ENCODE measurements around the gene RBBP8NL. TPM values are rescaled to one million over a fixed set of nuclear protein-coding genes. Genes with fewer than 3 reads are reported as not detected.

RBBP8NL gene
- polyA plus RNA-seq, 2 of the 4 experiments (the other 2 are of a cell fraction) = not detected

DNA sequence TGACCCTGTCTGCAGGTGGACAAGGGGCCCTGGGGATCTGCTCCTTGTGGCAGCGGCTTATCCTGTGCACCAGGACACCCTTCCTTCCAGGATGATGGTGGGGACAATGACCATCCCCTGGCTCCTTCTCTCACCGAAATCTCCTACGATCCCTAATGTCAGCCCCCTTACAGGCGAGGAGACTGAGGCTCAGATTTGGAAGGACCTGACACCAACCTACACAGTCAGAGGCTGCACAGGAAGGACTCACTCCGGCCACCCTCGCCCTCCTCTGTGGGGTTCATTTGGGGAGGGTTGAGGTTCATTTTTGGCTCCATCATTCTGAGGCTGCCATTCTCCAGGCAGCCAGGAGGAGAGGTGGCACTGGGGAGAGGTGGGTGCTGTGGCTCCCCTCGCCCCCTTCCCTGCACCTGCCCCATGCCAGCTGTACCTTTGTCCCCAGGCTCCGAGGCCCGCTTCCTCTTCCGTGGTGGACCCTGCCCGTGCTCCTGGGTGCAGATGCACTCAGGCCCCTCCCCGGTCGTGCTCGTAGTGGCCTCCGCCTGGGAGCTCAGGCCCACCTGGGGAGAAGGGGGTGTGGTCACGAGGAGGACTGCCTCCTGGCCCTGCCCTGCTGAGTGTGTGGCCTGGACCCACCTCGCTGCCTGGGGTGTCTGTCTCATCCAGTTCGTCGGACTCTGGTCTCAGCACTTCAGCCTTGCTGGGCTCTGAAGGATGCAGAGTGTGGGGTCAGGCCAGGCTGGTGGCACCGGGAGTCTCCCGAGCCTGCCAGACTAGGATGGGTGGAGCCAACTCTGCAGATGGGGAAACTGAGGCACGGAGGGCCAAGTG is 14.9 kb downstream of the RBBP8NL start:
- 64% methylated on average over 20 of the region's 22 CpGs for WGBS (ENCODE audit: missing lambda C conversion rate)
- DNase-seq (ENCODE audit: low read depth in 1 of 2, low spot score in 1 of 2) = no peak
- ChIA-PET CTCF (interaction anchor here (1.8 to 3.4 kb wide), 2 partner anchors 172 to 204 kb away, joined by 4 to 11 read pairs; no protein-coding TSS in a partner anchor), POLR2A (no interaction called here)
- Histone ChIP-seq H3K4me1 (peaks cover 9% of the 10 kb centered on the region; the same call in 1 of the 3 replicates), H3K4me2 (no peak overlapping the region), H3K9me3 (no peaks in the 10 kb centered on the region), H3K4me3 (no peak overlapping the region), H3K27ac (no peak overlapping the region)
- TF ChIP-seq MAZ (IDR thresholded peaks at IDR 0.05; ENCODE audit: borderline replicate concordance, low read depth, low read length) (no peak), KDM5A (IDR thresholded peaks at IDR 0.05) (no peak), ZFP36 (IDR thresholded peaks at IDR 0.05; ENCODE audit: borderline replicate concordance, partially characterized antibody) (no peak), SREBF2 (IDR thresholded peaks at IDR 0.05) (no peak), HDAC2 (IDR thresholded peaks at IDR 0.05) (no peak), CBX2 (IDR thresholded peaks at IDR 0.05; ENCODE audit: borderline replicate concordance, low read depth) (no peak), CBX8 (IDR thresholded peaks at IDR 0.05) (no peak), CTCF (IDR thresholded peaks at IDR 0.05) (no peak), HOXB5 (CRISPR knock-in tag; IDR thresholded peaks at IDR 0.05) (no peak), NFE2L2 (conservative IDR thresholded peaks at IDR 0.05; ENCODE audit: low read length) (no peak), TFCP2L1 (CRISPR knock-in tag; IDR thresholded peaks at IDR 0.05) (no peak)
- FAIRE-seq = no peak
- ATAC-seq = no peak

GRCh38 chr20:62411479-62412193 is 15.7 kb downstream of the RBBP8NL start:
- Histone ChIP-seq H3K9me3 (no peaks in the 10 kb centered on the region), H3K4me2 (no peak overlapping the region), H3K4me3 (no peak overlapping the region), H3K27ac (no peak overlapping the region), H3K4me1 (peaks cover 9% of the 10 kb centered on the region; the same call in 1 of the 3 replicates)
- POLR2A ChIA-PET = no interaction called here
- CTCF ChIA-PET = interaction anchor here (0.6 to 3.9 kb wide), 13 partner anchors 8 to 380 kb away, joined by 3 to 31 read pairs (median 10); partner anchors contain the start of gene RBBP8NL
- DNase-seq (ENCODE audit: low read depth in 1 of 2, low spot score in 1 of 2) (no peak), ATAC-seq (no peak), FAIRE-seq (no peak)
- TF ChIP-seq CTCF (IDR thresholded peaks at IDR 0.05) (no peak), ESRRA (IDR thresholded peaks at IDR 0.05; ENCODE audit: borderline replicate concordance, low read length) (no peak), GATA3 (IDR thresholded peaks at IDR 0.05; ENCODE audit: borderline replicate concordance) (no peak), JUNB (IDR thresholded peaks at IDR 0.05) (no peak), HEYL (CRISPR knock-in tag; IDR thresholded peaks at IDR 0.05) (no peak), HMGXB4 (CRISPR knock-in tag; IDR thresholded peaks at IDR 0.05; ENCODE audit: borderline replicate concordance) (no peak), ATOH8 (CRISPR knock-in tag; IDR thresholded peaks at IDR 0.05; ENCODE audit: low read depth) (no peak), SREBF2 (IDR thresholded peaks at IDR 0.05) (no peak), CHD2 (IDR thresholded peaks at IDR 0.05; ENCODE audit: low read length, partially characterized antibody) (no peak), EHF (CRISPR knock-in tag; IDR thresholded peaks at IDR 0.05) (no peak), HOXA7 (CRISPR knock-in tag; IDR thresholded peaks at IDR 0.05) (no peak), NR3C1 (IDR thresholded peaks at IDR 0.05) (no peak), CBX8 (IDR thresholded peaks at IDR 0.05) (no peak), HOXB5 (CRISPR knock-in tag; IDR thresholded peaks at IDR 0.05) (no peak), NPAS2 (CRISPR knock-in tag; IDR thresholded peaks at IDR 0.05; ENCODE audit: borderline replicate concordance) (no peak), RCOR1 (IDR thresholded peaks at IDR 0.05; ENCODE audit: low read depth, low read length) (no peak)
- TF ChIP-seq, protein P1, sequence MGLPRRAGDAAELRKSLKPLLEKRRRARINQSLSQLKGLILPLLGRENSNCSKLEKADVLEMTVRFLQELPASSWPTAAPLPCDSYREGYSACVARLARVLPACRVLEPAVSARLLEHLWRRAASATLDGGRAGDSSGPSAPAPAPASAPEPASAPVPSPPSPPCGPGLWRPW (IDR thresholded peaks at IDR 0.05) = no peak
- 67% methylated on average over 17 of the region's 24 CpGs for whole genome bisulfite sequencing (ENCODE audit: missing lambda C conversion rate)
